Neural progenitor cell (in vitro differentiated cells): ENCODE results near the gene SHROOM3. TPM values are rescaled to one million over a fixed set of nuclear protein-coding genes. Genes with fewer than 3 reads are reported as not detected.
A peak's percentile ranks its signal among the peaks of the same experiment; 100 is the strongest.

Experiments
- DNase-seq: peaks from one replicate; pipeline ENCODE4 v3.0.0-alpha.2; 2016; ENCODE audit warnings: low spot score
- H2AFZ ChIP-seq: fragments of 200-600 bp; sonication (generic); replicated peaks from 2 replicates; pipeline ENCODE4 v1.6.1; 2016; ENCODE audit warnings: antibody characterized with exemption
- H3F3A ChIP-seq: fragments of 200-600 bp; sonication (generic); 2 replicates; pipeline ENCODE4 v1.6.1; 2016; ENCODE audit warnings: antibody characterized with exemption, low read depth
- H3K27ac ChIP-seq: fragments of 200-600 bp; sonication (generic); 2 replicates; pipeline ENCODE4 v1.5.1; 2016; ENCODE audit warnings: mild to moderate bottlenecking
- H3K27me3 ChIP-seq: fragments of 200-600 bp; sonication (generic); 2 replicates; pipeline ENCODE4 v1.6.1; 2016; ENCODE audit warnings: mild to moderate bottlenecking, moderate library complexity
- H3K36me3 ChIP-seq: fragments of 200-600 bp; sonication (generic); 2 replicates; pipeline ENCODE4 v1.5.1; 2016
- H3K4me1 ChIP-seq: fragments of 200-600 bp; sonication (generic); 2 replicates; pipeline ENCODE4 v1.6.1; 2016; ENCODE audit warnings: mixed run types
- H3K4me2 ChIP-seq: fragments of 200-600 bp; sonication (generic); 2 replicates; pipeline ENCODE4 v1.6.1; 2016
- H3K4me3 ChIP-seq: fragments of 200-600 bp; sonication (generic); 2 replicates; pipeline ENCODE4 v1.5.1; 2016
- H3K79me2 ChIP-seq: fragments of 200-600 bp; sonication (generic); 2 replicates; pipeline ENCODE4 v1.6.1; 2016; ENCODE audit warnings: low read depth
- H3K9ac ChIP-seq: fragments of 200-600 bp; sonication (generic); 2 replicates; pipeline ENCODE4 v1.6.1; 2016
- H3K9me3 ChIP-seq: fragments of 200-600 bp; sonication (generic); 2 replicates; pipeline ENCODE4 v1.5.1; 2016; ENCODE audit warnings: low read depth
- H4K20me1 ChIP-seq: fragments of 200-600 bp; sonication (generic); 2 replicates; pipeline ENCODE4 v1.6.1; 2016; ENCODE audit warnings: low read depth
- H3K27ac Mint-ChIP-seq: 3 replicates; pipeline ENCODE4 v1.8.0; 2021; ENCODE audit warnings: mixed read lengths
- H3K27me3 Mint-ChIP-seq: 2 replicates; pipeline ENCODE4 v1.8.0; 2022; ENCODE audit warnings: low read depth, mild to moderate bottlenecking, inconsistent platforms, moderate library complexity, mixed read lengths; ENCODE audit not compliant: insufficient read depth
- H3K36me3 Mint-ChIP-seq: 3 replicates; pipeline ENCODE4 v1.8.0; 2021; ENCODE audit warnings: mixed read lengths
- H3K4me1 Mint-ChIP-seq: 3 replicates; pipeline ENCODE4 v1.8.0; 2021; ENCODE audit warnings: mixed read lengths
- H3K4me3 Mint-ChIP-seq: 3 replicates; pipeline ENCODE4 v1.8.0; 2021; ENCODE audit warnings: mild to moderate bottlenecking, moderate library complexity, mixed read lengths
- H3K9me3 Mint-ChIP-seq: 3 replicates; pipeline ENCODE4 v1.8.0; 2020; ENCODE audit warnings: mixed read lengths
- EZH2 ChIP-seq: fragments of 200-600 bp; sonication (generic); IDR thresholded peaks from 2 replicates; pipeline ENCODE4 v1.6.1; 2017; ENCODE audit warnings: antibody characterized with exemption, mild to moderate bottlenecking, moderate library complexity
- EZH2phosphoT487 ChIP-seq: fragments of 200-600 bp; sonication (generic); IDR thresholded peaks from 2 replicates; pipeline ENCODE4 v1.6.1; 2017; ENCODE audit warnings: antibody characterized with exemption
- total RNA-seq: library from RNA; depleted of rRNA; stranded (reverse); fragments of >200 nt; gene quantifications from 2 replicates; pipeline ENCODE4 v1.2.3, GENCODE V29; 2015; ENCODE audit warnings: low replicate concordance
- TF ChIP-seq, protein P1 (sequence below): fragments of 200-600 bp; sonication (generic); IDR thresholded peaks from 2 replicates; pipeline ENCODE4 v1.5.1; 2017; ENCODE audit warnings: antibody characterized with exemption, mild to moderate bottlenecking

The SHROOM3 gene
- total RNA-seq, 1 donor from 2014 or later: 36.6 TPM

DNA sequence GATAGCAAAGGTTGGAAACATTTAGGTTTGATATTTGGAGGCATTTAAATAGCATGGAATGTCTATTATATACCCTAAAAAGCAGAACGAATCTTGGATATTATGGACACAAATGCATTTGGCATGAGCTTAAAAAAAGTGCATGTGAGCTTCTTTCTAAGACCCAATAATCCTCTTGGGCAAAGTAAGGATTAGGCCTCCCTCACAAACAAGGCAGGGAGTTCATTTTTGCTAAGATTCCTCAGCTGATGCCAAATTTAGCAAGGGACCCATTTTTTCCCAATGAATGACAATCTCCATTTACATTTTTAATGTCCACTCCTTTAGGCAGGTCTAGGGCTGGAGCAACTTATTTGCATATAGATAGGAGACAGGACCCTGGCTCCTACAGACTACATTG, 263.1 kb downstream of the SHROOM3 start:
- H4K20me1 ChIP-seq: peaks cover 95% of the 10 kb centered on the region
- H3K4me1 ChIP-seq: peaks cover 63% of the 10 kb centered on the region
- no peaks in the 10 kb centered on the region for H3K36me3 ChIP-seq
- H3K4me1 Mint-ChIP-seq: peaks cover 83% of the 10 kb centered on the region
- H3K9ac ChIP-seq: no peak overlapping the region
- DNase-seq: no peak
- H3K27me3 ChIP-seq: no peaks in the 10 kb centered on the region
- peaks cover 33% of the 10 kb centered on the region for H3F3A ChIP-seq
- peaks cover 2% of the 10 kb centered on the region for H3K27me3 Mint-ChIP-seq
- no peaks in the 10 kb centered on the region for H3K9me3 ChIP-seq
- H3K27ac Mint-ChIP-seq: no peak overlapping the region
- no peak overlapping the region for H2AFZ ChIP-seq
- no peak overlapping the region for H3K4me3 Mint-ChIP-seq
- H3K36me3 Mint-ChIP-seq: peaks cover 4% of the 10 kb centered on the region
- H3K4me2 ChIP-seq: peak overlapping the region; percentile 4
- no peak overlapping the region for H3K4me3 ChIP-seq
- TF ChIP-seq, protein P1, sequence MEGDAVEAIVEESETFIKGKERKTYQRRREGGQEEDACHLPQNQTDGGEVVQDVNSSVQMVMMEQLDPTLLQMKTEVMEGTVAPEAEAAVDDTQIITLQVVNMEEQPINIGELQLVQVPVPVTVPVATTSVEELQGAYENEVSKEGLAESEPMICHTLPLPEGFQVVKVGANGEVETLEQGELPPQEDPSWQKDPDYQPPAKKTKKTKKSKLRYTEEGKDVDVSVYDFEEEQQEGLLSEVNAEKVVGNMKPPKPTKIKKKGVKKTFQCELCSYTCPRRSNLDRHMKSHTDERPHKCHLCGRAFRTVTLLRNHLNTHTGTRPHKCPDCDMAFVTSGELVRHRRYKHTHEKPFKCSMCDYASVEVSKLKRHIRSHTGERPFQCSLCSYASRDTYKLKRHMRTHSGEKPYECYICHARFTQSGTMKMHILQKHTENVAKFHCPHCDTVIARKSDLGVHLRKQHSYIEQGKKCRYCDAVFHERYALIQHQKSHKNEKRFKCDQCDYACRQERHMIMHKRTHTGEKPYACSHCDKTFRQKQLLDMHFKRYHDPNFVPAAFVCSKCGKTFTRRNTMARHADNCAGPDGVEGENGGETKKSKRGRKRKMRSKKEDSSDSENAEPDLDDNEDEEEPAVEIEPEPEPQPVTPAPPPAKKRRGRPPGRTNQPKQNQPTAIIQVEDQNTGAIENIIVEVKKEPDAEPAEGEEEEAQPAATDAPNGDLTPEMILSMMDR: no peak
- no peak for TF ChIP-seq EZH2
- TF ChIP-seq EZH2phosphoT487: no peak
- no peaks in the 10 kb centered on the region for H3K9me3 Mint-ChIP-seq
- peaks cover 92% of the 10 kb centered on the region for H3K79me2 ChIP-seq
- H3K27ac ChIP-seq: no peak overlapping the region

- Histone ChIP-seq H3K27ac (no peak overlapping the region), H3K4me1 (peaks cover 61% of the 10 kb centered on the region), H3K27me3 (no peaks in the 10 kb centered on the region), H2AFZ (no peak overlapping the region), H3K4me3 (no peak overlapping the region), H3K9me3 (no peaks in the 10 kb centered on the region), H3K4me2 (no peak overlapping the region), H3F3A (peaks cover 33% of the 10 kb centered on the region), H4K20me1 (peaks cover 92% of the 10 kb centered on the region), H3K36me3 (no peaks in the 10 kb centered on the region), H3K79me2 (peaks cover 77% of the 10 kb centered on the region), H3K9ac (no peak overlapping the region)
- no peak for TF ChIP-seq EZH2
- TF ChIP-seq, protein P1: no peak
- TF ChIP-seq EZH2phosphoT487: no peak
- H3K27ac Mint-ChIP-seq: peak overlapping the region; percentile 4
- H3K27me3 Mint-ChIP-seq: peaks cover 2% of the 10 kb centered on the region
- H3K4me3 Mint-ChIP-seq: no peak overlapping the region
- peaks cover 86% of the 10 kb centered on the region for H3K4me1 Mint-ChIP-seq
- H3K36me3 Mint-ChIP-seq: peaks cover 15% of the 10 kb centered on the region
- H3K9me3 Mint-ChIP-seq: no peaks in the 10 kb centered on the region
- no peak for DNase-seq
Measured at GRCh38 chr4:76699751-76700310, 264.8 kb downstream of the SHROOM3 start.

DNA sequence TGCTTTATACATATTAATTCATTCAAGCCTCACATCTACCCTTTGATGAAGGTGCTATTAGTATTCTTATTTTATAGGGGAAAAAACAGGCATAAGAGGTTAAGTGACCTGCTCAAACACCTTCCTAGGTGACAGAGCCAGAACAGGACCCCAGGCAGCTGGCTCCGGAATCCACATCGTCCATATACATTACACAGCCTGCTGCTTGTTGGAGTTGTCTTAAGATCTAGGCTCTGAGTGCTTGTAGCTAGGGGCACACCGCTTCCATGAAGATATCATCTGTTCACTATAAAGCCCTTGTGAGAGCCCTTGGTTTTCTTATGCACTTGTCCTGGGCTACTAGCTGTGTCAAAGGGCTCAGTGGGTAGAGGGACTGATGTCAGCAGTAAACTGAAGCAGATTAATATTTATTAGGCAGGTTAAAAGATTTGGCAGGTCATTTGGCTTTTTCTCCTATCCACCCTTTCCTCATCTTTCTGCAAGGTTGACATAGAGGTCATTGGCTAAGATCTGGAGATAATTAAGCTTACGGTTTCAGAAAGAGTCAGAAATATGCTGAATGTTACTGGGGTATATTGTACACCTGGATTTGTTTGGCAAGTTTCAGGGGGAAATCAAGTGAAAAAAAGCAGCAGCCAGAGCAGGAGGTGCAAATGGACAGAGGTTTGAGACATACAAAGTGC, 267.6 kb downstream of the SHROOM3 start:
- Histone ChIP-seq H3K36me3 (no peaks in the 10 kb centered on the region), H4K20me1 (peaks cover 70% of the 10 kb centered on the region), H2AFZ (no peak overlapping the region), H3K79me2 (peaks cover 71% of the 10 kb centered on the region), H3F3A (peaks cover 9% of the 10 kb centered on the region), H3K4me3 (no peak overlapping the region), H3K9ac (no peak overlapping the region), H3K9me3 (no peaks in the 10 kb centered on the region), H3K27ac (no peak overlapping the region), H3K4me2 (no peak overlapping the region), H3K4me1 (peaks cover 36% of the 10 kb centered on the region), H3K27me3 (no peaks in the 10 kb centered on the region)
- H3K4me1 Mint-ChIP-seq: peaks cover 63% of the 10 kb centered on the region
- peaks cover 37% of the 10 kb centered on the region for H3K36me3 Mint-ChIP-seq
- H3K27me3 Mint-ChIP-seq: peaks cover 2% of the 10 kb centered on the region
- DNase-seq: no peak
- no peak overlapping the region for H3K4me3 Mint-ChIP-seq
- TF ChIP-seq EZH2phosphoT487: no peak
- TF ChIP-seq, protein P1: no peak
- TF ChIP-seq EZH2: no peak
- peaks cover 9% of the 10 kb centered on the region for H3K9me3 Mint-ChIP-seq
- peak overlapping the region; percentile 14 for H3K27ac Mint-ChIP-seq
